WERI-Rb-1 (cell line): ENCODE measurements around the gene CMKLR1.

ENCODE experiments used
- DNase-seq: peaks from one replicate; pipeline ENCODE4 v3.0.0-alpha.2; 2020
- H3K27ac ChIP-seq: fragments of 250-450 bp; sonication (Bioruptor Pico); 2 replicates; pipeline ENCODE4 v1.5.1; 2020; ENCODE audit warnings: mild to moderate bottlenecking, moderate library complexity
- H3K27me3 ChIP-seq: fragments of 250-450 bp; sonication (Bioruptor Pico); 2 replicates; pipeline ENCODE4 v1.5.1; 2021; ENCODE audit warnings: mild to moderate bottlenecking, low read depth, moderate library complexity; ENCODE audit not compliant: insufficient read depth, severe bottlenecking
- H3K36me3 ChIP-seq: fragments of 250-450 bp; sonication (Bioruptor Pico); 2 replicates; pipeline ENCODE4 v1.5.1; 2020; ENCODE audit warnings: mild to moderate bottlenecking, moderate library complexity
- H3K4me3 ChIP-seq: 2 replicates; pipeline ENCODE4 v1.5.1; 2011; ENCODE audit warnings: low read depth, mild to moderate bottlenecking, control low read depth, low read length
- H3K9me3 ChIP-seq: fragments of 250-450 bp; sonication (Bioruptor Pico); 2 replicates; pipeline ENCODE4 v1.5.1; 2021; ENCODE audit warnings: mild to moderate bottlenecking, moderate library complexity; ENCODE audit not compliant: severe bottlenecking
- TF ChIP-seq, protein P1 (sequence below): IDR thresholded peaks from 2 replicates; pipeline ENCODE4 v1.5.1; 2011; ENCODE audit warnings: low read depth, mild to moderate bottlenecking, control low read depth, inconsistent platforms, low read length

Gene CMKLR1

DNA sequence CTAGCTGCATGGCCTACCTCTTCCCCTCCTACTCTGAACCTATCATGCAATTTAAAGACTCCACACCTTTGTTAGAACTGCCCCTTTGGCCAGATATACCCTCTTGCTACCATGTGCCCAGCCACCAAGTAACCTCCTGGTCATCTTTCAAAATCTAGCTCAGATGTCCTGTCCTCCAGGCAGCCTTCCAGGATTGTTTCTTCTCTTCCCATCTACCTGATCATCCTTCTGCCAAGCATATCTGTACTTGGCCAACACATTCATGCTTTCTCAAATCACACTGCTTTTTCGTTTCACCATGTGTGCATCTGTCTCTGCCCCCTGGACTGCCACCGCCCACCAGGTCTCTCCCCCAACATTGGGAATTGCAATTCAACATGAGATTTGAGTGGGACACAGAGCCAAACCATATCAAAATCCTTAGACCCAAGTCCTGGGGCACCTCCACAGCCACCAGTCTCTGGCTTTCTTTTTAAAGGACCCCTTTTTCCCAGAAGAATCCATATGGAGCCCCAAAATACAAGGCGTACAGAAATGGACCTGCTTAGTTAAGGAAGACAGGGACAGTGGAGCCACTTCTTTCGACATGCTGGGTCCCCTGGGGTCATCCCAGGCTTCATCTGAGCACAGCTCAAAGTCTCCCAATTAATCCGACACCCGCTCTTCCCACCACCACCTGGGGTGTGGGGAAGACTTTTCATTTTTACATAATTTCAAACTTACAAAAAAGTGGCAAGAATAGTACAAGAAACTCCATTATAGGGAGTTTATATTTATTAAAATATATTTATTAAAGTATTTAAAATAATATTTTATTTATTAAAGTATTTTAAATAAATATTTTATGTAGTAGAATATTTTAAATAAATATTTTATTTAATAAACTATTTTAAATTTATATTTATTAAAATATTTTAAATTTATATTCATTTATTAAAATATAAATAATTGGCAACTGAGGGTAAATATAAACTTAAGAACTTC lies 7.9 kb upstream of the CMKLR1 start:
- DNase-seq, result peak; percentile 21
- peaks cover 3% of the 10 kb centered on the region for H3K9me3 ChIP-seq
- TF ChIP-seq, protein P1, sequence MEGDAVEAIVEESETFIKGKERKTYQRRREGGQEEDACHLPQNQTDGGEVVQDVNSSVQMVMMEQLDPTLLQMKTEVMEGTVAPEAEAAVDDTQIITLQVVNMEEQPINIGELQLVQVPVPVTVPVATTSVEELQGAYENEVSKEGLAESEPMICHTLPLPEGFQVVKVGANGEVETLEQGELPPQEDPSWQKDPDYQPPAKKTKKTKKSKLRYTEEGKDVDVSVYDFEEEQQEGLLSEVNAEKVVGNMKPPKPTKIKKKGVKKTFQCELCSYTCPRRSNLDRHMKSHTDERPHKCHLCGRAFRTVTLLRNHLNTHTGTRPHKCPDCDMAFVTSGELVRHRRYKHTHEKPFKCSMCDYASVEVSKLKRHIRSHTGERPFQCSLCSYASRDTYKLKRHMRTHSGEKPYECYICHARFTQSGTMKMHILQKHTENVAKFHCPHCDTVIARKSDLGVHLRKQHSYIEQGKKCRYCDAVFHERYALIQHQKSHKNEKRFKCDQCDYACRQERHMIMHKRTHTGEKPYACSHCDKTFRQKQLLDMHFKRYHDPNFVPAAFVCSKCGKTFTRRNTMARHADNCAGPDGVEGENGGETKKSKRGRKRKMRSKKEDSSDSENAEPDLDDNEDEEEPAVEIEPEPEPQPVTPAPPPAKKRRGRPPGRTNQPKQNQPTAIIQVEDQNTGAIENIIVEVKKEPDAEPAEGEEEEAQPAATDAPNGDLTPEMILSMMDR, result no peak
- peaks cover 5% of the 10 kb centered on the region for H3K27me3 ChIP-seq
- H3K36me3 ChIP-seq, result no peaks in the 10 kb centered on the region
- H3K4me3 ChIP-seq, result no peak overlapping the region
- H3K27ac ChIP-seq, result no peak overlapping the region

DNA sequence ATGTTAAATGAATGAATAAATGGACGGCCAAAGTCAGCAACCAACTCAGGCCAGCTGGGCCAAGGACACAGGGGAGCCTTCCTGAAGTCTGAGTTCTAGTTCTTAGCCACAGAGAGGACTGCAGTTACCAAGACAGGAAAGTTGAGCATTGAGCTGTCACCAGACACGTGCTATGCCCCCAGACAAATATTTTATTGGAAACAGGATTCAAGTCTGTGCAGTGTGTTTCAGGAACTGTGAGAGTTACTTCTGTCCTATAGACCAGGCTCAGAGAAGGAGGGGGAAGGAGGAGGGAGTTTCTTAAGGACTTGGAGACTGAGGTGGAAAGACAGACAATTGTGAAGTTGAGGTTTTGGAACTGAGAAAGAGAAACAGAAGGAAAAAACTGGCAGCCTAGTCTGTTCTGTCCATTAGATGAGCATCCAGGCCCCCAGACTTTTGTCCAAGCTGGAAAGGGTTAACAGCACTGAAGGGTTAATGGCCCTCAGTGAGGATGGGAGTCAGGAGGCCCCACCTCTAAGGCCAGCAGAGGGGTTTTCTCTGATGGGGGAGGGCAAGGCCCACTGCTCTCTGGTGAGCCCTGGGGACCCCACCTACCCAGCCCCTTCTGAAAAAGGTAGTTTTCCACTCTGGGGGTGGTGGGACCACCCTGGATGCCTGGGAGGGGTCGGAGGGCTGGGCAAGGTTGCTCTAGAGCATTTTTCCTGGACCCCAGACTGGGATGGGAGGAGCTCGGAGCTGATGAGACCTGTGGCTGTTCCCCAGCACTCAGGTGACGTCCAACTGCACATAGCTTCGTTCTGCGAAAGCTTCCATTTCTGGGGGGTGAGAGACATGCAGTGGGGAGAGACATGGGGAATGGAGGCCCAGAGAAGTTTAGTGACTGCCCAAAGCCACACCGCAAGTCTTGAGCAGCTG lies 6.9 kb upstream of the CMKLR1 start:
- Histone ChIP-seq H3K27me3 (peaks cover 10% of the 10 kb centered on the region), H3K27ac (no peak overlapping the region), H3K4me3 (no peak overlapping the region), H3K9me3 (peaks cover 3% of the 10 kb centered on the region), H3K36me3 (no peaks in the 10 kb centered on the region)
- DNase-seq, result no peak
- TF ChIP-seq, protein P1, result no peak

DNA sequence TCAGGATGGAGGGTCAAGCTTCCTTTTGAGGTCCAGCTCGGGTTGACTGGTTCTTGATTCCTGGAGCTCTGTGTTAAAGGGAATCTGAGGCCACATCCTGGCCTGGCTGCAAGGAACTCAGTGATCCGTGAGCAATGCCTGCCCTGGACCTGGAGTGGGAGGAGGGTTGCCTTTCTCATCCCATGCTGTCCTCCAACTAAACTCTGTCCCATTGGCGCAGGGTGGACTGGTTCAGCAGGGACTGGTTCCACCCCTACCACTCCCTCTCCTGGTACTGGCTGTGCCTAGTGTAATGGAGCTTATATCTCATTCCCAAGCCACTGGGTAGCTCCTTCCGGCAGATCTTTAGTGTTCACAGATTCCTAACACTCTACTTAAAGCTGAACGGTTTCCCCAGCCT lies 3.9 kb upstream of the CMKLR1 start:
- TF ChIP-seq, protein P1, result no peak
- Histone ChIP-seq H3K27ac (no peak overlapping the region), H3K4me3 (no peak overlapping the region), H3K27me3 (peaks cover 26% of the 10 kb centered on the region), H3K36me3 (no peaks in the 10 kb centered on the region), H3K9me3 (peaks cover 3% of the 10 kb centered on the region)
- no peak for DNase-seq

DNA sequence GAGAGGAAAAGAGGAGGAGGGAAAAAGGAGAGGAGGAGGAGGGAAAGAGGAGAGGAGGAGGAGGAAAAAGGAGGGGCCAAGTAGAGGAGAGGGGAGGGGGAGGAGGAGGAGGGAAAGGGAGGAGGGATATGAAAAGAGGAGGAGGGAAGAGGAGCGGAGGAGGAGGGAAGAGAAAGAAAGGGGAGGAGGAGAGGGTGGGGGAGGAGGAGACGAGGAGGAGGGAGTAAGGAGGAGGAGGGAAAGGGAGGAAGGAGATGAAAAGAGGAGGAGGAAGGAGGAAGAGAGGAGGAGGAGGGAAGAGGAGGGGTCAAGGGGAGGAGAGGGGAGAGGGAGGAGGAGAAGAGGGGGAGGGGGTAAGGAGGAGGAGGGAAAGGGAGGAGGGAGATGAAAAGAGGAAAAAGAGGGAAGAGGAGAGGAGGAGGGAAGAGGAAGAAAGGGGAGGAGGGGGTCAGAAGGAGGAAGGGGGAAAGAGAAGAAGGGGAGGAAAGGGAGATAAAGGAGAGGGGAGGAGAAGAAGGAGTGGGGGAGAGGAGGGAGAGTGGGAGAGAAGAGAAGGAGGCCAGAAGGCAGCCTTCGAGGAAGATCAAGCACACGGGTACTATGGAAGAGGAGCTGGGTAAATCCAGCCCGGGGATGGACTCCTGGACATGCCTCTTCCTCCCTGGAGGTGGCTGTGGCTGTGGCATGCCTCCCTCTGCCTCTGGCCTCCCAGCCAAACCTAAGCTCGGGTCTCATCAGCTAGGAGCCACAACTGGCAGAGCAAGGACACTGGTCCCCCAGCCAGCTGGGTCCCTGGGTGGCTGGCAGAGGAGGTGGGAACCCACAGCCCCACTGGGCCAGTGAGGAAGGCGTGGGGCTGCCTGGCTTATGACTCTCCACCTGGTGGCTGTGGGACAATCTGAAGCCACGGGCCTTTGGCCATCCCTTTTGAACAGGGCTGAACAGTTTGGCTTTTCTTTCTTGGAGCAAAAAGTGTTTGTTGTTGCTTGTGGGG lies 3.0 kb upstream of the CMKLR1 start:
- Histone ChIP-seq H3K4me3 (no peak overlapping the region), H3K36me3 (no peaks in the 10 kb centered on the region), H3K9me3 (peaks cover 3% of the 10 kb centered on the region), H3K27ac (no peak overlapping the region), H3K27me3 (peaks cover 31% of the 10 kb centered on the region)
- TF ChIP-seq, protein P1, result no peak
- DNase-seq, result no peak

DNA sequence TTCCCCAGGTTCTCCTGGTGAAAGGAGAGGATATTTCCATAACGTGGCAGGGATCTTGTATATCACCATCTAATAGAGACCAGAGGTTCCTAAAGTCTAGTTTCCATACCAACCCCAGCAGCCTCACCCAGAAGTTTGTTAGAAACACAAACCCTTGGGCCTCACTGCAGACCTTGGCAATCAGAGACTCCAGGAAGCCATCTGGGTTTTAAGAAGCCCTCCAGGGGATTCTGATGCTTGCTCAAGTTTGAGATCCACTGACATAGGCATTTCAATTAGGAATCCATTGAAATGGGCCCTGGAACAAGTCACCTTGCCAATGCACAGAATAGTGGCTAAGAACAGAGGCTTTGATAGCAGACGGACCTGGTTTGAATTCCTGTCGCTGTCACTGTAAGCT lies 2.2 kb upstream of the CMKLR1 start:
- TF ChIP-seq, protein P1, result no peak
- no peaks in the 10 kb centered on the region for H3K36me3 ChIP-seq
- H3K27ac ChIP-seq, result no peak overlapping the region
- peaks cover 31% of the 10 kb centered on the region for H3K27me3 ChIP-seq
- no peak overlapping the region for H3K4me3 ChIP-seq
- no peak for DNase-seq
- H3K9me3 ChIP-seq, result peaks cover 3% of the 10 kb centered on the region
